NCI-H187 (cell line): ENCODE results near the gene LIN54.
A peak's percentile ranks its signal among the peaks of the same experiment; 100 is the strongest.
"Not testable (repeated sequence)": the region's sequence is repeated elsewhere in the genome, so short reads cannot be mapped to it uniquely, and the experiment has no call there.

ENCODE experiments used
- DNase-seq, 2 experiments: peaks; one replicate each; lab custom pipeline; 2025; lab: John Stamatoyannopoulos, UW

LIN54 gene

GRCh38 chr4:83010522-83011318 is at the start of gene LIN54:
LIN54 (minus strand) TSS chr4:83010823; CDS start chr4:82984844, 25,979 bp downstream.
- peak; percentile 28 to 63 for DNase-seq

- DNase-seq = no peak
These were observed 44.3 kb upstream of the LIN54 start for GRCh38 chr4:83054928-83055327.

- DNase-seq = not testable (repeated sequence)
These were observed 38.2 kb upstream of the LIN54 start for GRCh38 chr4:83048781-83049180.

GRCh38 chr4:83046693-83047473 is 36.3 kb upstream of the LIN54 start:
- no peak for DNase-seq

- no peak for DNase-seq
These were observed 33.3 kb upstream of the LIN54 start for GRCh38 chr4:83043801-83044407.

GRCh38 chr4:83043157-83043556 is 32.5 kb upstream of the LIN54 start:
- DNase-seq = not testable (repeated sequence)

GRCh38 chr4:83040269-83040668 is 29.6 kb upstream of the LIN54 start:
- DNase-seq = no peak

- DNase-seq = no peak
These were observed 26.5 kb upstream of the LIN54 start for GRCh38 chr4:83036991-83037665.

GRCh38 chr4:83034630-83035494 is 24.2 kb upstream of the LIN54 start, which contains the start of gene COPS4:
COPS4 (plus strand) TSS chr4:83035183; CDS start chr4:83035225, 42 bp downstream.
- peak; percentile 98 to 99 for DNase-seq

GRCh38 chr4:83029688-83030087 is 19.1 kb upstream of the LIN54 start:
- DNase-seq = no peak

GRCh38 chr4:83028976-83029375 is 18.4 kb upstream of the LIN54 start:
- DNase-seq = no peak

- DNase-seq = peak in 1 of 2 experiments; percentile 4
These were observed 14.9 kb upstream of the LIN54 start for GRCh38 chr4:83025563-83025962.

- DNase-seq = no peak
These were observed 13.6 kb upstream of the LIN54 start for GRCh38 chr4:83024233-83024632.

- DNase-seq = not testable (repeated sequence)
These were observed 13.0 kb upstream of the LIN54 start for GRCh38 chr4:83023599-83023998.

- DNase-seq = no peak
These were observed 12.3 kb upstream of the LIN54 start for GRCh38 chr4:83022724-83023450.

- DNase-seq = no peak
These were observed 9.3 kb upstream of the LIN54 start for GRCh38 chr4:83019794-83020494.

- peak in 1 of 2 experiments; percentile 36 for DNase-seq
These were observed 3.3 kb upstream of the LIN54 start for GRCh38 chr4:83013902-83014301.

GRCh38 chr4:83013420-83013867 is 2.8 kb upstream of the LIN54 start:
- peak in 1 of 2 experiments; percentile 42 for DNase-seq

GRCh38 chr4:83012687-83013419 is 2.2 kb upstream of the LIN54 start:
- DNase-seq = peak; percentile 98
